Measurements from ENCODE around the gene TRRAP.

GRCh38 chr7:98944386-98944785 lies 66.1 kb downstream of the TRRAP start:
- TF ChIP-seq CTCF (IDR thresholded peaks at IDR 0.05): no peak
- TF ChIP-seq POLR2AphosphoS5 (IDR thresholded peaks at IDR 0.05): no peak
- no peak for TF ChIP-seq POLR2A (IDR thresholded peaks at IDR 0.05)
- no peak for TF ChIP-seq EP300 (IDR thresholded peaks at IDR 0.05)
